Measurements from ENCODE around the gene MICB. TPM values are rescaled to one million over a fixed set of nuclear protein-coding genes. Genes with fewer than 3 reads are reported as not detected.

Gene MICB
- total and polyA plus RNA-seq, 9 of the 15 experiments (the other 6 are each of a cell fraction or from before 2014, with no cell fraction given) = 13.3 to 34.5 (median 19.8) TPM

DNA sequence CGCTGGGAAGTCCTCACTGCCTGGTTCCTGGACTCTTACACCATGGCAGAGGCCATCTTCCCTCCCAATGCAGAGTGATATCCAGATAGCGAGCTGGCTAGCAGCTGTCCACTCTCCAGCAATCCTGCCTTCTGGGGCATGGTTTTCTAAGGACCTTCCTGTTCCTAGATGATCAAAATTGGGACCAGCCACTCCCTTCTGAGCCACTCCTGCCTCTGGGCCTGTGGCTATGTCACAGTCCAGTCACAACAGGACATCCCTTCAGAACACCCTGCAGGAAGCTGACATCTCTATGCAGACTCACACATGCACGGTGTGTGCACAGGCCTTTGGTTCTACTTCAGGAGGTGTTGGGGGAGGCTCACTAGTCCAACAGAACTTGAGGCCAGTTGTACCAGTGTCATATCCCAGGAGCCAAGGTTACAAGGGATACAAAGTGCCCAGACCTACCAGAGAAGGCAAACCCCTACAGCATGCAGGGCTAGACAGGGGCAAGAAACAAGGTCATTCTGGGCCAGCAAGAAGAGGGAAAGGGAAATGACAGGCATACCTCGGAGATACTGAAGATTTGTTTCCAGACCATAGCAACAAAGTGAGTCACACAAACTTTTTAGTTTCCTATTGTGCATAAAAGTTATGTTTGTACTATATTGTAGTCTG lies 28.1 kb downstream of the MICB start (continued):
- TF ChIP-seq, protein P1, sequence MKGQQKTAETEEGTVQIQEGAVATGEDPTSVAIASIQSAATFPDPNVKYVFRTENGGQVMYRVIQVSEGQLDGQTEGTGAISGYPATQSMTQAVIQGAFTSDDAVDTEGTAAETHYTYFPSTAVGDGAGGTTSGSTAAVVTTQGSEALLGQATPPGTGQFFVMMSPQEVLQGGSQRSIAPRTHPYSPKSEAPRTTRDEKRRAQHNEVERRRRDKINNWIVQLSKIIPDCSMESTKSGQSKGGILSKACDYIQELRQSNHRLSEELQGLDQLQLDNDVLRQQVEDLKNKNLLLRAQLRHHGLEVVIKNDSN (CRISPR knock-in tag; IDR thresholded peaks at IDR 0.05) = peak; percentile 57
- TF ChIP-seq, protein P2, sequence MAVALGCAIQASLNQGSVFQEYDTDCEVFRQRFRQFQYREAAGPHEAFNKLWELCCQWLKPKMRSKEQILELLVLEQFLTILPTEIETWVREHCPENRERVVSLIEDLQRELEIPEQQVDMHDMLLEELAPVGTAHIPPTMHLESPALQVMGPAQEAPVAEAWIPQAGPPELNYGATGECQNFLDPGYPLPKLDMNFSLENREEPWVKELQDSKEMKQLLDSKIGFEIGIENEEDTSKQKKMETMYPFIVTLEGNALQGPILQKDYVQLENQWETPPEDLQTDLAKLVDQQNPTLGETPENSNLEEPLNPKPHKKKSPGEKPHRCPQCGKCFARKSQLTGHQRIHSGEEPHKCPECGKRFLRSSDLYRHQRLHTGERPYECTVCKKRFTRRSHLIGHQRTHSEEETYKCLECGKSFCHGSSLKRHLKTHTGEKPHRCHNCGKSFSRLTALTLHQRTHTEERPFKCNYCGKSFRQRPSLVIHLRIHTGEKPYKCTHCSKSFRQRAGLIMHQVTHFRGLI (CRISPR knock-in tag; IDR thresholded peaks at IDR 0.05) = no peak
- TF ChIP-seq CTBP1 (IDR thresholded peaks at IDR 0.05; ENCODE audit: borderline replicate concordance) (0 out of 2 replicates have a peak, but pooled peaks have one; percentile 51), NFATC3 (IDR thresholded peaks at IDR 0.05) (no peak), ZNF274 (IDR thresholded peaks at IDR 0.05; ENCODE audit: borderline replicate concordance, low read depth, low read length) (no peak), HDGF (IDR thresholded peaks at IDR 0.05) (peak; percentile 77; the same call in 1 of the 2 replicates), FOXP1 (CRISPR knock-in tag; IDR thresholded peaks at IDR 0.05) (peak; percentile 86), SNIP1 (IDR thresholded peaks at IDR 0.05; ENCODE audit: low read depth) (no peak), ZBTB8A (IDR thresholded peaks at IDR 0.05; ENCODE audit: partially characterized antibody) (no peak), JUN (IDR thresholded peaks at IDR 0.05; ENCODE audit: borderline replicate concordance, low read depth, low read length) (no peak), JUN (CRISPR knock-in tag; IDR thresholded peaks at IDR 0.05; ENCODE audit: borderline replicate concordance) (peak; percentile 77; the same call in 1 of the 2 replicates), ELF1 (tag; IDR thresholded peaks at IDR 0.05) (no peak), RBBP5 (IDR thresholded peaks at IDR 0.05; ENCODE audit: borderline replicate concordance, insufficient read depth, low read length, poor library complexity, severe bottlenecking) (peak; percentile 41), E2F3 (CRISPR knock-in tag; IDR thresholded peaks at IDR 0.05) (0 out of 2 replicates have a peak, but pooled peaks have one; percentile 17)
- TF ChIP-seq, protein P3, sequence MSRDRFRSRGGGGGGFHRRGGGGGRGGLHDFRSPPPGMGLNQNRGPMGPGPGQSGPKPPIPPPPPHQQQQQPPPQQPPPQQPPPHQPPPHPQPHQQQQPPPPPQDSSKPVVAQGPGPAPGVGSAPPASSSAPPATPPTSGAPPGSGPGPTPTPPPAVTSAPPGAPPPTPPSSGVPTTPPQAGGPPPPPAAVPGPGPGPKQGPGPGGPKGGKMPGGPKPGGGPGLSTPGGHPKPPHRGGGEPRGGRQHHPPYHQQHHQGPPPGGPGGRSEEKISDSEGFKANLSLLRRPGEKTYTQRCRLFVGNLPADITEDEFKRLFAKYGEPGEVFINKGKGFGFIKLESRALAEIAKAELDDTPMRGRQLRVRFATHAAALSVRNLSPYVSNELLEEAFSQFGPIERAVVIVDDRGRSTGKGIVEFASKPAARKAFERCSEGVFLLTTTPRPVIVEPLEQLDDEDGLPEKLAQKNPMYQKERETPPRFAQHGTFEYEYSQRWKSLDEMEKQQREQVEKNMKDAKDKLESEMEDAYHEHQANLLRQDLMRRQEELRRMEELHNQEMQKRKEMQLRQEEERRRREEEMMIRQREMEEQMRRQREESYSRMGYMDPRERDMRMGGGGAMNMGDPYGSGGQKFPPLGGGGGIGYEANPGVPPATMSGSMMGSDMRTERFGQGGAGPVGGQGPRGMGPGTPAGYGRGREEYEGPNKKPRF (IDR thresholded peaks at IDR 0.05; ENCODE audit: low read depth, low read length) = no peak
- TF ChIP-seq, protein P4, sequence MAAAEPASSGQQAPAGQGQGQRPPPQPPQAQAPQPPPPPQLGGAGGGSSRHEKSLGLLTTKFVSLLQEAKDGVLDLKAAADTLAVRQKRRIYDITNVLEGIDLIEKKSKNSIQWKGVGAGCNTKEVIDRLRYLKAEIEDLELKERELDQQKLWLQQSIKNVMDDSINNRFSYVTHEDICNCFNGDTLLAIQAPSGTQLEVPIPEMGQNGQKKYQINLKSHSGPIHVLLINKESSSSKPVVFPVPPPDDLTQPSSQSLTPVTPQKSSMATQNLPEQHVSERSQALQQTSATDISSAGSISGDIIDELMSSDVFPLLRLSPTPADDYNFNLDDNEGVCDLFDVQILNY (CRISPR knock-in tag; IDR thresholded peaks at IDR 0.05) = 0 out of 2 replicates have a peak, but pooled peaks have one; percentile 50
- TF ChIP-seq, protein P5, sequence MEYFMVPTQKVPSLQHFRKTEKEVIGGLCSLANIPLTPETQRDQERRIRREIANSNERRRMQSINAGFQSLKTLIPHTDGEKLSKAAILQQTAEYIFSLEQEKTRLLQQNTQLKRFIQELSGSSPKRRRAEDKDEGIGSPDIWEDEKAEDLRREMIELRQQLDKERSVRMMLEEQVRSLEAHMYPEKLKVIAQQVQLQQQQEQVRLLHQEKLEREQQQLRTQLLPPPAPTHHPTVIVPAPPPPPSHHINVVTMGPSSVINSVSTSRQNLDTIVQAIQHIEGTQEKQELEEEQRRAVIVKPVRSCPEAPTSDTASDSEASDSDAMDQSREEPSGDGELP (CRISPR knock-in tag; IDR thresholded peaks at IDR 0.05; ENCODE audit: borderline replicate concordance) = peak; percentile 74

Data from K562 (cell line).